ENCODE measurements around the gene SHISA7. TPM values are rescaled to one million over a fixed set of nuclear protein-coding genes. Genes with fewer than 3 reads are reported as not detected.
A peak's percentile ranks its signal among the peaks of the same experiment; 100 is the strongest.

SHISA7 gene
- total RNA-seq, 1 donor from 2014 or later, result not detected

DNA sequence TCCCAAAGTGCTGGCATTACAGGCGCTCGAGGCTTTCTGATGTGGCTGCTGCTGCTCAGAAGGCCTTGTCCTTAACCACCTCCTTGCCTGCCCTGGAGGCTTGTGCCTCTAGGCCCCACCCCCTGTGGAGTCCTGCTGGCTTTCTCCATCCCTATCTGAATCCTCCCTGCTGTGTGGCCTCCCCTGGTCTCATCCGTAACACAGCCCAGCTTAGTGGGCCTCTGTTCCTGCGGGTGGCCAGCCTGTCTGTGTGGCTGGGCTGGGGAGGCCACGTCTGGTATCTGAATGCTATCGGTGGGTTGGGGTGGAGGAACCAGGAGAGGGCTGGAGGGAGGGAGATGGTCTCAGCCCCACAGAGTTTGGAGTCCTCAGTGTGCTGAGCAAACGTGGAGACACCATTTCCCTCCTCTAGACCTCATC lies 52.6 kb downstream of the SHISA7 start:
- no peaks in the 10 kb centered on the region for H3K27me3 Mint-ChIP-seq (ENCODE audit: insufficient read depth)
- H3K9me3 Mint-ChIP-seq, result no peaks in the 10 kb centered on the region
- intact Hi-C loops (cut with micrococcal nuclease), result no loop called here
- DNase-seq (ENCODE audit: low spot score), result no peak
- H3K36me3 Mint-ChIP-seq (ENCODE audit: low read depth), result peaks cover 49% of the 10 kb centered on the region
- no peak overlapping the region for H3K4me3 Mint-ChIP-seq
- no peak overlapping the region for H3K27ac Mint-ChIP-seq
- peaks cover 35% of the 10 kb centered on the region for H3K4me1 Mint-ChIP-seq (ENCODE audit: low read depth)

GRCh38 chr19:55389386-55390317 lies 53.4 kb downstream of the SHISA7 start:
- Mint-ChIP-seq H3K9me3 (no peaks in the 10 kb centered on the region), H3K27ac (peak overlapping the region; percentile 43), H3K36me3 (ENCODE audit: low read depth) (peaks cover 49% of the 10 kb centered on the region), H3K27me3 (ENCODE audit: insufficient read depth) (no peaks in the 10 kb centered on the region), H3K4me3 (peak overlapping the region; percentile 47), H3K4me1 (ENCODE audit: low read depth) (peaks cover 35% of the 10 kb centered on the region)
- DNase-seq (ENCODE audit: low spot score), result no peak
- intact Hi-C loops (cut with micrococcal nuclease), result no loop called here

DNA sequence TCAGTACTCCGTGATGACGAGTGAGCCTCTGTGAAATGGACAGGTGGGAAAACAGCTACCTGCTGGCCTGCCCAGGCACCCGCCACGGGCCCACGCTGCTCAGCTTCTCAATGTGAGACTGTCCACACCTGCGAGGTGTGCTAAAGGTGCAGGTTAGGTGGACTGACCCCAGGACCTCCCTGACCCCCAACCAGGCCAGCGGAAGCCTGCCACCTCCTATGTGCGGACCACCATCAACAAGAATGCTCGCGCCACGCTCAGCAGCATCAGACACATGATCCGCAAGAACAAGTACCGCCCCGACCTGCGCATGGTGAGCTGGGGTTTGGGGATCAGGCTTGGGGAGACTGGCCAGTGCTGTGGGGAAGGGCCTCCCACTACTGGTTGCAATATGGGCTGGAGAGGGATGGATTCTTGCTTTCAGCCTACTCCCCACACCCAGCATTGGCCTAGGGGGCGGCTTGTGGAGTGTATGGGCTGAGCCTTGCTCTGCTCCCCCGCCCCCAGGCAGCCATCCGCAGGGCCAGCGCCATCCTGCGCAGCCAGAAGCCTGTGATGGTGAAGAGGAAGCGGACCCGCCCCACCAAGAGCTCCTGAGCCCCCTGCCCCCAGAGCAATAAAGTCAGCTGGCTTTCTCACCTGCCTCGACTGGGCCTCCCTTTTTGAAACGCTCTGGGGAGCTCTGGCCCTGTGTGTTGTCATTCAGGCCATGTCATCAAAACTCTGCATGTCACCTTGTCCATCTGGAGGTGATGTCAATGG lies 55.2 kb downstream of the SHISA7 start:
- Mint-ChIP-seq H3K9me3 (no peaks in the 10 kb centered on the region), H3K4me3 (peak overlapping the region; percentile 99), H3K27ac (no peak overlapping the region), H3K27me3 (ENCODE audit: insufficient read depth) (no peaks in the 10 kb centered on the region), H3K4me1 (ENCODE audit: low read depth) (peaks cover 35% of the 10 kb centered on the region), H3K36me3 (ENCODE audit: low read depth) (peaks cover 49% of the 10 kb centered on the region)
- DNase-seq (ENCODE audit: low spot score), result no peak
- intact Hi-C loops (cut with micrococcal nuclease), result no loop called here

DNA sequence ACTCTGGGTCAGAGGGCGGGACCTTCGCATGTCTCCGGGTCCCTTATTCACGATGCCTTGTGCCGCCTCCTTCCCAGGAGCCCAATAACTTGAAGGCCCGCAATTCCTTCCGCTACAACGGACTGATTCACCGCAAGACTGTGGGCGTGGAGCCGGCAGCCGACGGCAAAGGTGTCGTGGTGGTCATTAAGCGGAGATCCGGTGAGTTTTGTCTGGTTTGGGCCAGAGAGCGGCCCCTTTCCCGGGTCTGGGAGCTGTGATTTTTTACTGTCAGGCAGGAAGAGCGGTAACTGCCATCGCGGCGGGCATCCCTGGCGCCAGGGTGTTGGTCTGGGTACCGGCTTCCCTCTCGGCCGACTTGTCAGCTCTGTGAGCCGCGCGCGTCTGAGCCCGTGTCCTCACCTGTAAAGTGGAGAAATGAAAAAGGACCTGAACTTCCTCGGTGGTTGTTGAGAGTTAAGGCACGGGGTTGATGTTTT lies 56.6 kb downstream of the SHISA7 start:
- H3K4me3 Mint-ChIP-seq, result peak overlapping the region; percentile 99
- H3K36me3 Mint-ChIP-seq (ENCODE audit: low read depth), result peaks cover 46% of the 10 kb centered on the region
- H3K27me3 Mint-ChIP-seq (ENCODE audit: insufficient read depth), result no peaks in the 10 kb centered on the region
- peaks cover 45% of the 10 kb centered on the region for H3K4me1 Mint-ChIP-seq (ENCODE audit: low read depth)
- intact Hi-C loops (cut with micrococcal nuclease), result no loop called here
- DNase-seq (ENCODE audit: low spot score), result no peak
- peak overlapping the region; percentile 96 for H3K27ac Mint-ChIP-seq
- H3K9me3 Mint-ChIP-seq, result no peaks in the 10 kb centered on the region

DNA sequence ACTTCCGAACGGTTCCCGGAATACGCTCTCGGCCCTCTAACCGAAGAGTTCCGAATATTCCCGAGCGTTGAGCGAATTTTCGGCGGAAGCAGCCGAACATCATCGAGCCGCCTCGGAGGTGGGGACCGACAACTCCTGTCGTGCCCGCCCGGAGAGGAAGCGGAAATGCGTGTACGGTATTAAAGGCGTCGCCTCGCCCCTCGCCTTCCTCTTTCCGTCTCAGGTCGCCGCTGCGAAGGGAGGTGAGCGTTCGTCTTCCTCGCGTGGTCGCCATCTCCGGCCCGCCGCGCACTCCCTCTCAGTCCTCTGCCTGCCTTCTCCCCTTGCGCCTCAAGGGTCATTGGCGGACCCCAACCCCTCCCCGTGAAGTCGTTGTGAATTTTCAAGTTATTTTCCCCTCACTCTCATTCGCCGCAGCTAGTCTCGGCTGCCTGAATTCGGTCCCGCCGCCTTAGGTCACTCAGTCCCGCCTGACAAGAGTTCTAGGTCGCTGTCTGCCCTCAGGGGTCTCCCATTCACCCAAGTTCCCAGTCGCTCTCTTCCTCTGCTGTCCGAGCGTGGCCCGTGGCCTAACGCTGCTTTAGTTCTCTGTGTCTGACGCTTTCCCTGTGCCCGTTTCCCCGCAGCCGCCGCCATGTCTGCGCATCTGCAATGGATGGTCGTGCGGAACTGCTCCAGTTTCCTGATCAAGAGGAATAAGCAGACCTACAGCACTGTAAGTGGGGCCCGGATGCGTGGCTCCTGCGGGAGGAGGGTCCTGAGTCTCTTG lies 57.2 kb downstream of the SHISA7 start, which contains the start of gene RPL28:
TSS of gene RPL28 (plus strand) at position 209 of the 769 bp plus-strand sequence. CDS start at position 635, 426 bp downstream.
- intact Hi-C loops (cut with micrococcal nuclease), result loop anchor here (1.0 kb wide), 10 partner anchors 22 to 323 kb away; partner anchors contain the start of genes COX6B2, HSPBP1, KMT5C and PPP1R12C
- no peaks in the 10 kb centered on the region for H3K27me3 Mint-ChIP-seq (ENCODE audit: insufficient read depth)
- H3K4me3 Mint-ChIP-seq, result peak within 1 kb of the TSS; percentile 99
- peaks cover 43% of the 10 kb centered on the region for H3K4me1 Mint-ChIP-seq (ENCODE audit: low read depth)
- DNase-seq (ENCODE audit: low spot score), result peak; percentile 99
- peak within 1 kb of the TSS; percentile 96 for H3K27ac Mint-ChIP-seq
- peaks cover 44% of the 10 kb centered on the region for H3K36me3 Mint-ChIP-seq (ENCODE audit: low read depth)
- H3K9me3 Mint-ChIP-seq, result no peaks in the 10 kb centered on the region

- intact Hi-C loops (cut with micrococcal nuclease), result loop anchor here (1.0 kb wide), 10 partner anchors 23 to 322 kb away; partner anchors contain the start of genes COX6B2, HSPBP1, KMT5C and PPP1R12C
- H3K4me3 Mint-ChIP-seq, result peak overlapping the region; percentile 99
- H3K36me3 Mint-ChIP-seq (ENCODE audit: low read depth), result peaks cover 36% of the 10 kb centered on the region
- peak overlapping the region; percentile 96 for H3K27ac Mint-ChIP-seq
- H3K9me3 Mint-ChIP-seq, result no peaks in the 10 kb centered on the region
- no peaks in the 10 kb centered on the region for H3K27me3 Mint-ChIP-seq (ENCODE audit: insufficient read depth)
- peak; percentile 93 for DNase-seq (ENCODE audit: low spot score)
- H3K4me1 Mint-ChIP-seq (ENCODE audit: low read depth), result peaks cover 39% of the 10 kb centered on the region
These were observed 58.0 kb downstream of the SHISA7 start for GRCh38 chr19:55384920-55385723.

DNA sequence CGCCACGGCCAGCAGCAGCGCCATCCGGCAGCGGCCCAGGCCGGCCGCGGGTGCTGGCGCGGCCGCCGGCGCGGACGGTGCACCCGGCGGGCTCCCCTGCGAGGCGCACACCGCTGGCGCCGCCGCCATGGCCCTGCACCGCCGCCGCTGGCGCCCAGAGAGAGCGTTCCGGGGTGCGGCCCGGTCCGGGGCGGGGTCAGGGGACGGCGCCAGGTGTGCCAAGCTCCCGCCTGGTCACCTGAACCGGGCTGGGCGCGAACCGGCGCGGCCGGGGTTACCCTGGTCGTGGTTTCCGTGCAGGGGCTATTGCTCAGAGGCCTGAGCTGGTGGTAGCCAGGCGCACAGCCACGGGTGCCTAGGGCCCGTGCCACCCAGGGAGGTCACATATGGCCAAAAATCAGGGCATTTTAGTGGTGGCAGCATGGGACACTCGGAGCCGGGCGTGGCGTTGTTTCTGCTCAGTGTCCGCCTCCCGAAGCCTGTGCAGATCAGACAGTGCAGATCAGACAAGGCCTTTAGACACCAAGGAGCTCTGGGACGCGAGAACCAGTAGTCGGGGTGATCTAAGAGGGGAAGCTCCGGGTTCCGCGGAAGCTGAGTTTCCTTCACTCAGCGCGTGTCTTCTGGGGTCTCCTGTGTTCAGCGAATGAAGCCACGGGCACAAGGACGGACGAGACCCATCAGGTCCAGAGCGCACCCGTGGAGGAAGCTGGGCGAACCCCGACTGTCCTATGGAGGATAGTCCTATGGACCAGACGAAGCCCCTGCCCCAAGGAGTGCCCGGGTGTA lies 58.8 kb downstream of the SHISA7 start, which contains the start of gene TMEM238:
TSS of gene TMEM238 (minus strand) at position 162 of the 789 bp plus-strand sequence. CDS start at position 129, 33 bp downstream.
- peaks cover 29% of the 10 kb centered on the region for H3K36me3 Mint-ChIP-seq (ENCODE audit: low read depth)
- no peaks in the 10 kb centered on the region for H3K9me3 Mint-ChIP-seq
- peak within 1 kb of the TSS; percentile 96 for H3K27ac Mint-ChIP-seq
- no peaks in the 10 kb centered on the region for H3K27me3 Mint-ChIP-seq (ENCODE audit: insufficient read depth)
- peak within 1 kb of the TSS; percentile 99 for H3K4me3 Mint-ChIP-seq
- H3K4me1 Mint-ChIP-seq (ENCODE audit: low read depth), result peaks cover 34% of the 10 kb centered on the region
- peak; percentile 34 for DNase-seq (ENCODE audit: low spot score)
- intact Hi-C loops (cut with micrococcal nuclease), result no loop called here

- Mint-ChIP-seq H3K9me3 (no peaks in the 10 kb centered on the region), H3K36me3 (ENCODE audit: low read depth) (peaks cover 28% of the 10 kb centered on the region), H3K4me1 (ENCODE audit: low read depth) (peaks cover 27% of the 10 kb centered on the region), H3K27me3 (ENCODE audit: insufficient read depth) (no peaks in the 10 kb centered on the region), H3K4me3 (peak overlapping the region; percentile 92), H3K27ac (peak overlapping the region; percentile 92)
- intact Hi-C loops (cut with micrococcal nuclease), result no loop called here
- DNase-seq (ENCODE audit: low spot score), result peak; percentile 38
These were observed 59.6 kb downstream of the SHISA7 start for GRCh38 chr19:55383279-55384130.

- Mint-ChIP-seq H3K9me3 (no peaks in the 10 kb centered on the region), H3K4me1 (ENCODE audit: low read depth) (peaks cover 23% of the 10 kb centered on the region), H3K27me3 (ENCODE audit: insufficient read depth) (no peaks in the 10 kb centered on the region), H3K27ac (peak overlapping the region; percentile 92), H3K4me3 (peak overlapping the region; percentile 92), H3K36me3 (ENCODE audit: low read depth) (peaks cover 21% of the 10 kb centered on the region)
- intact Hi-C loops (cut with micrococcal nuclease), result no loop called here
- no peak for DNase-seq (ENCODE audit: low spot score)
These were observed 60.5 kb downstream of the SHISA7 start for GRCh38 chr19:55382522-55383054.

DNA sequence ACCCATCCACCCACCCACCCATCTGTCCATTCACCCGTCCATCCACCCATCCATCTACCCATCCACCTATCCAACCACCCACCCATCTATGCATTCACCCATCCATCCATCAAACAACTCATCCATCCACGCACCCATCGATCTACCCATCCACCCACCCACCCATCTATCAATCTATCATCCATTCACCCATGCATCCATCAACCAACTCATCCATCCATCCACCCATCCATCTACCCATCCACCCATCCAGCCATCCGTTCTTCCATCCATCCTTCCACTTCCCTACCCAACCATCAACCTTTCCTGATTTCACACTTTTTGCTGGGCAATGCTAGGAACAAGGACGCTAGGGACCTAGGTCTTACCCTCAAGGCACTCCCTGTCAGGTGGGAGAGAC lies 61.1 kb downstream of the SHISA7 start:
- intact Hi-C loops (cut with micrococcal nuclease), result no loop called here
- H3K9me3 Mint-ChIP-seq, result no peaks in the 10 kb centered on the region
- peaks cover 15% of the 10 kb centered on the region for H3K36me3 Mint-ChIP-seq (ENCODE audit: low read depth)
- no peak for DNase-seq (ENCODE audit: low spot score)
- H3K27me3 Mint-ChIP-seq (ENCODE audit: insufficient read depth), result no peaks in the 10 kb centered on the region
- peaks cover 18% of the 10 kb centered on the region for H3K4me1 Mint-ChIP-seq (ENCODE audit: low read depth)
- H3K4me3 Mint-ChIP-seq, result peak overlapping the region; percentile 92
- peak overlapping the region; percentile 60 for H3K27ac Mint-ChIP-seq

All from activated T-helper 1 cell treated with anti-CD3 and anti-CD28 coated beads, Interleukin-12 subunit alpha, Interleukin-12 subunit beta, Interleukin-2, Interleukin-4 antibody, amounts not matched to agents 30 ng/mL and 10 ng/mL and 1 ng/mL, durations not matched to agents 14 hours and 24 hours and 36 hours (primary cell).